Uterus (tissue), 4 donors: ENCODE results near the gene POM121L12. TPM values are rescaled to one million over a fixed set of nuclear protein-coding genes. Genes with fewer than 3 reads are reported as not detected.

Source experiments
- DNase-seq, 2 donors: peaks; one replicate each; pipeline ENCODE4 v3.0.0-alpha.2; 2019 to 2020
- H3K27ac ChIP-seq, 2 donors: fragments of 200-600 bp; sonication (generic); 1 replicate in 1 of 2; 2 replicates in 1 of 2; pipeline ENCODE4 v1.5.1; 2016 to 2018
- H3K27me3 ChIP-seq, 2 donors: fragments of 200-600 bp; sonication (generic); one replicate each; pipeline ENCODE4 v1.5.1; 2018 to 2019; ENCODE audit warnings: control low read depth in 1 of 2
- H3K36me3 ChIP-seq, 2 donors: fragments of 200-600 bp; sonication (generic); one replicate each; pipeline ENCODE4 v1.5.1; 2019; ENCODE audit warnings: control low read depth in 1 of 2
- H3K4me1 ChIP-seq, 2 donors: fragments of 200-600 bp; sonication (generic); one replicate each; pipeline ENCODE4 v1.5.1; 2018 to 2019; ENCODE audit warnings: control low read depth in 1 of 2
- H3K4me3 ChIP-seq, 2 donors: fragments of 200-600 bp; sonication (generic); 1 replicate in 1 of 2; 2 replicates in 1 of 2; pipeline ENCODE4 v1.5.1; 2018 to 2019; ENCODE audit warnings: mild to moderate bottlenecking in 1 of 2
- H3K9me3 ChIP-seq, 2 donors: fragments of 200-600 bp; sonication (generic); one replicate each; pipeline ENCODE4 v1.5.1; 2019; ENCODE audit warnings: control low read depth in 1 of 2
- POLR2A ChIP-seq, 2 donors: fragments of 450-650 bp; IDR thresholded peaks; one replicate each; pipeline ENCODE4 v1.6.1; 2016; ENCODE audit warnings: antibody characterized with exemption in 2 of 2, mild to moderate bottlenecking in 1 of 2, moderate library complexity in 1 of 2
- intact Hi-C: fragments of 100-400 bp; cut with DNase I; formaldehyde crosslinking; loops from one replicate; pipeline ENCODE4 v1.15.1; 2023; ENCODE audit warnings: low total_unique reads
- total RNA-seq, 4 donors: library from RNA; depleted of rRNA in 3 of 4; stranded (reverse); fragments of >200 nt in 3 of 4; gene quantifications; one replicate each; pipeline versions ENCODE4 v1.1.0 to v1.2.4, GENCODE V29; 2014 to 2023
- TF ChIP-seq, protein P1 (sequence below), 4 experiments: fragments of 200-600 bp in 2 of 4; fragments of 450-650 bp in 2 of 4; sonication (generic) in 2 of 4; IDR thresholded peaks; one replicate each; pipeline ENCODE4 v1.5.1; 2016 to 2019; ENCODE audit warnings: antibody characterized with exemption in 4 of 4, mild to moderate bottlenecking in 2 of 4, moderate library complexity in 1 of 4
- donor health status: DM: yes; HTN: yes; CAD: no.

The POM121L12 gene
- total RNA-seq, 4 donors from 2014 or later = not detected

DNA sequence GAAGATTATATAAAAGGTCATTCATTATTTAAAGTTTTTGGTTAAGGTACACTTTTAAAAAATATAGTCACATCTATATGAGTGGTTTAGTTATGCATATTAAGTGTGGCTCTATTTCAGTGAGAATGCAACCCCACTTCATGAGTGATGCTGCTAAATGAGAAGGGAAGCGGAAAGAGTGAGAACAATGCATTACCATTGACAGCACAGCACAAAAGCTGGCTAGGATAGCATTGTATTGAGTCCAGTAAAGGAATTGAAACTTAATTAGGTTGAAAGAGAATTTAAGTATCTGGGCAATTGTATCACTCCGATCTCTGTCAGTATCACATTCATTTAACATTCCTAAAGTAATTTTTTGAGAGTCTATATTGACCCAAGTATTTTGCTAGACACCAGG lies 13.2 kb downstream of the POM121L12 start:
- no peaks in the 10 kb centered on the region for H3K36me3 ChIP-seq
- intact Hi-C loops = no loop called here
- DNase-seq = no peak

DNA sequence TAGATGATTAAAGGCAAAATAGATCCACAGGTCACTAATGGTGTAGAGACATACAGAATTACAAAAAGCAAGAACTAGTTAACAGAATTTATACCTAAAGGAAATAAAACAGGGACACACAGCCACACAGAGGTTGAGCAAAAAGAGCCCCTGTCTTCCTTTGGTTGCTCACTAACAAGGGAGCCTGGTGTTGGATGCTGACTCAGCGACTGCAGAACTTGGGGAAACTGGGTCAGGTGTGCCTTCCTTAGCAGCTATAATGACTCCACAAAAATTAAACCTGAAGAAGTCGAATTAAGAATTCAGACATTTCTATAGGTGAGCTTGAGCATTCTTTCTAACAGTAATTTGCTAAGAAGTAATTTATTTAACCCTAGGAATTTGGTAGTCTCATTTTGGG lies 15.0 kb downstream of the POM121L12 start:
- DNase-seq = no peak
- no peak overlapping the region for H3K4me3 ChIP-seq
- intact Hi-C loops = no loop called here
- TF ChIP-seq, protein P1, sequence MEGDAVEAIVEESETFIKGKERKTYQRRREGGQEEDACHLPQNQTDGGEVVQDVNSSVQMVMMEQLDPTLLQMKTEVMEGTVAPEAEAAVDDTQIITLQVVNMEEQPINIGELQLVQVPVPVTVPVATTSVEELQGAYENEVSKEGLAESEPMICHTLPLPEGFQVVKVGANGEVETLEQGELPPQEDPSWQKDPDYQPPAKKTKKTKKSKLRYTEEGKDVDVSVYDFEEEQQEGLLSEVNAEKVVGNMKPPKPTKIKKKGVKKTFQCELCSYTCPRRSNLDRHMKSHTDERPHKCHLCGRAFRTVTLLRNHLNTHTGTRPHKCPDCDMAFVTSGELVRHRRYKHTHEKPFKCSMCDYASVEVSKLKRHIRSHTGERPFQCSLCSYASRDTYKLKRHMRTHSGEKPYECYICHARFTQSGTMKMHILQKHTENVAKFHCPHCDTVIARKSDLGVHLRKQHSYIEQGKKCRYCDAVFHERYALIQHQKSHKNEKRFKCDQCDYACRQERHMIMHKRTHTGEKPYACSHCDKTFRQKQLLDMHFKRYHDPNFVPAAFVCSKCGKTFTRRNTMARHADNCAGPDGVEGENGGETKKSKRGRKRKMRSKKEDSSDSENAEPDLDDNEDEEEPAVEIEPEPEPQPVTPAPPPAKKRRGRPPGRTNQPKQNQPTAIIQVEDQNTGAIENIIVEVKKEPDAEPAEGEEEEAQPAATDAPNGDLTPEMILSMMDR (IDR thresholded peaks at IDR 0.05) = no peak
- TF ChIP-seq POLR2A (IDR thresholded peaks at IDR 0.05) = no peak
- no peak overlapping the region for H3K27ac ChIP-seq
- no peaks in the 10 kb centered on the region for H3K4me1 ChIP-seq
- no peaks in the 10 kb centered on the region for H3K9me3 ChIP-seq
- no peaks in the 10 kb centered on the region for H3K36me3 ChIP-seq
- no peaks in the 10 kb centered on the region for H3K27me3 ChIP-seq

More for the DNA sequence above, 13.2 kb downstream of the POM121L12 start:
- H3K4me3 ChIP-seq = no peak overlapping the region
- no peaks in the 10 kb centered on the region for H3K9me3 ChIP-seq
- TF ChIP-seq, protein P1 (IDR thresholded peaks at IDR 0.05) = no peak
- TF ChIP-seq POLR2A (IDR thresholded peaks at IDR 0.05) = no peak
- H3K27ac ChIP-seq = no peak overlapping the region
- no peaks in the 10 kb centered on the region for H3K27me3 ChIP-seq
- H3K4me1 ChIP-seq = no peaks in the 10 kb centered on the region

DNA sequence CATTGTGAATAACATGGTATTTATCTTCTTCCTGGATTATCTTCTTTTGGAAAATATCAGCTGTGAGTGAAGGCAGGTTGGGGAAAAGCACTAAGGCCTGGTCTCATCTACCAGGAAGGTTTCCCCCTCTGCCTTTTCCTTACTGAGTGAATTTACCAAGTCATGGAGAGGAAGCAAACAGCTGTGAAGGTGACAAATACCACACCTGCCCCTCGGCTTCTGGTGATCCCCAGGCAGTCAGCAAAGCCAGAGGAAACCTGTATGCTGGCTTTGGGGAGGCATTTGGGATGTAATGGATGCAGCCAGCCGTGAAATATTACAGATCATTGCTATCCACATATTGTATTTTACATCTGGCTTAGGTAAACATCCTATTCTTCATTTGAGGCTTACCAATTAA lies 24.2 kb downstream of the POM121L12 start:
- Histone ChIP-seq H3K27me3 (no peaks in the 10 kb centered on the region), H3K36me3 (no peaks in the 10 kb centered on the region), H3K4me3 (no peak overlapping the region), H3K4me1 (no peaks in the 10 kb centered on the region), H3K9me3 (no peaks in the 10 kb centered on the region), H3K27ac (no peak overlapping the region)
- intact Hi-C loops = no loop called here
- no peak for DNase-seq
- TF ChIP-seq POLR2A (IDR thresholded peaks at IDR 0.05) = no peak
- TF ChIP-seq, protein P1 (IDR thresholded peaks at IDR 0.05) = no peak

DNA sequence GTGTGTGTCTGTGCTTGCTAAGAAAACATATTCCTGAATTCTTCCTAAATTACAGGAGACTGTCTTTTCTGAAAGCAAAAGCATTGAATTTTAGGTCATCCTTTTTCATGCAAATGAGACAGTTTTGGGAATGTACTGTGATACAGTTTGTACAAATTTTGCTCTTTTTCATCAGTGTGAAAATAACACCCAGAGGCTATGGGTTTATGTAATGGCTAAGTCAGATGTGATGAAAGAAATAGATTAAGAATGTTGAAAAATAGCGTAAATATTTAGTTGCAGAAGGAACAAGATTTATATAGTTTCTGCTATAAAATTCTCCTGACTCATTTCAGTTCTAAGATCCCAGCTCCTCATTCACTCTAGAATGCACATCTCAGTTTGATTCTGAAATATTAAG lies 24.6 kb downstream of the POM121L12 start:
- TF ChIP-seq, protein P1 (IDR thresholded peaks at IDR 0.05) = no peak
- no peak for TF ChIP-seq POLR2A (IDR thresholded peaks at IDR 0.05)
- intact Hi-C loops = no loop called here

DNA sequence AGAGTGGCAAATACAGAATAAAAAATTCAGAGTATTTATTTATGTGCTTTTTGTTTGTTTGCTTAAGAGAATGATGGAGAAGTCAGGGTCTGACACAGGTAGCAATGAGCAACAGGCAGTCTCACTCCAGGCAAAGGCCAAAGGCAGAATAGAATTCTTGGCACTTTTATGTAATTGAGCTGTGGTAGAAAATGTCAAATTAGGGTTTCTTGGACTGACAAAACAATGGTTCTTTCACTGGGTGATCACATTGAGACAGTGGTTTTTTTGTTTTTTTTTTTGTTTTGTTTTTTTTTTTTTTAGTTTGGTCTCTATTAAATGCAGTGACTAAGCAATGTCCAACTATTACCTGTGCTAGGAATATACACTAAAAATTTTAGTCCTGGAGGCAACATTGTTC lies 27.4 kb downstream of the POM121L12 start:
- DNase-seq = no peak
- intact Hi-C loops = no loop called here
- Histone ChIP-seq H3K9me3 (no peaks in the 10 kb centered on the region), H3K36me3 (no peaks in the 10 kb centered on the region), H3K4me1 (no peaks in the 10 kb centered on the region), H3K4me3 (no peak overlapping the region), H3K27ac (no peak overlapping the region), H3K27me3 (no peaks in the 10 kb centered on the region)
- TF ChIP-seq, protein P1 (IDR thresholded peaks at IDR 0.05) = no peak
- no peak for TF ChIP-seq POLR2A (IDR thresholded peaks at IDR 0.05)

More for the DNA sequence above, 24.6 kb downstream of the POM121L12 start:
- Histone ChIP-seq H3K4me1 (no peaks in the 10 kb centered on the region), H3K9me3 (no peaks in the 10 kb centered on the region), H3K36me3 (no peaks in the 10 kb centered on the region), H3K4me3 (no peak overlapping the region), H3K27ac (no peak overlapping the region), H3K27me3 (no peaks in the 10 kb centered on the region)
- DNase-seq = no peak
